ENCODE data around the gene ZYG11B.
"Not testable (repeated sequence)": the region's sequence is repeated elsewhere in the genome, so short reads cannot be mapped to it uniquely, and the experiment has no call there.

ZYG11B gene

DNA sequence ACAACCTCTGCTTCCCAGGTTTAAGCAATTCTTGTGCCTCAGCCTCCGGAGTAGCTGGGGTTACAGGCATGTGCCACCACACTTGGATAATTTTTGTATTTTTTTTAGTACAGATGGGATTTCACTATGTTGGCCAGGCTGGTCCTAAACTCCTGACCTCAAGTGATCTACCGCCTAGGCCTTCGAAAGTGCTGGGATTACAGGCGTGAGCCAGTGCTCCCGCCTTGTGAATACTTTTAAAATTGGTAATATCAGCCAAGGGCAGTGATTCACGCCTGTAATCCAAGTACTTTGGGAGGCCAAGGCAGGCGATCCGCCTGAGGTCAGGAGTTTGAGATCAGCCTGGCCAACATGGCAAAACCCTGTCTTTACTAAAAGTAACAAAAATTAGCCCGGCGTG, 33.7 kb downstream of the ZYG11B start:
- Histone ChIP-seq H3K36me3 (ENCODE audit: insufficient read depth, low read length) (no peaks in the 10 kb centered on the region), H3K9ac (ENCODE audit: insufficient read length) (no peak overlapping the region), H3K27ac (no peak overlapping the region), H3K4me3 (no peak overlapping the region), H3K9me3 (ENCODE audit: low read depth, low read length) (no peaks in the 10 kb centered on the region)
- no peak for DNase-seq (ENCODE audit: low read depth, low spot score)
- no peak for TF ChIP-seq POLR2AphosphoS5 (IDR thresholded peaks at IDR 0.05; ENCODE audit: borderline replicate concordance, low read depth, low read length)
- TF ChIP-seq EZH2 (IDR thresholded peaks at IDR 0.05), result no peak
- TF ChIP-seq FOXP2 (optimal IDR thresholded peaks at IDR 0.05; ENCODE audit: control extremely low read depth, extremely low read length, insufficient read depth), result no peak

DNA sequence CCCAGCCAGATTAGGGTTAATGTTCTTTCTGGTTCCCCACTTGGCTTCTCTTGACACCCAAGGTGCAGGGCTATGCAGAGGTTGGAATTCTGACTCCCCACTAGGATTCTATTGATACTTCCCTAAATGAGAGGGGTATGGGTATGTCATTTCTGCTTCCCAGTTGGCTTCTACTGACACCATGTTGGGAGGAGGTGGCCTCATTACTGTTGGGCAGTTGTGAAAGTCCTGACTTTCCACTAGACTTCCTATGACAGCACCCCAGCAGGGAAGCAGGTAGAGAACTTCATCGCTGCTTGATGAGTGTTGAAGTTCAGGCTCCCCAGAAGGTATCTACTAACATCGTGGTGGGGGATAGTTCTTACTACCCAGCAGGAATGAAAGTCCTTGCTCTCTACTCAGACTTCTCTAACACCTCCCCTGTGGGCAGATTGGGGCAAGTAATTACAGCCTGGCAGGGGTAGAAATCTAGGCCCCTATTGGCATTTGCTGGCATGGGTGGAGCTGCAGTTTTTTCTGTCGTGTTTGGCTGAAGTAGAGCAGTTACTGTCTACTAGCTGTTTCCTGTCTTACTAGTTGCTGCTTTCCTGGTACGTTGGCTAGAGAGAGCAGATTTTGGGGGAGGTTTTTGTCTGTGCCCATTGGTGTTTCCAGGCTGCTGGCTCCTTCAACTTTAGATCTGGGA, 41.5 kb downstream of the ZYG11B start:
- Histone ChIP-seq H3K4me3 (no peak overlapping the region), H3K36me3 (ENCODE audit: insufficient read depth, low read length) (no peaks in the 10 kb centered on the region), H3K27ac (no peak overlapping the region), H3K9me3 (ENCODE audit: low read depth, low read length) (no peaks in the 10 kb centered on the region), H3K9ac (ENCODE audit: insufficient read length) (no peak overlapping the region)
- DNase-seq (ENCODE audit: low read depth, low spot score), result no peak
- no peak for TF ChIP-seq FOXP2 (optimal IDR thresholded peaks at IDR 0.05; ENCODE audit: control extremely low read depth, extremely low read length, insufficient read depth)
- no peak for TF ChIP-seq EZH2 (IDR thresholded peaks at IDR 0.05)

DNA sequence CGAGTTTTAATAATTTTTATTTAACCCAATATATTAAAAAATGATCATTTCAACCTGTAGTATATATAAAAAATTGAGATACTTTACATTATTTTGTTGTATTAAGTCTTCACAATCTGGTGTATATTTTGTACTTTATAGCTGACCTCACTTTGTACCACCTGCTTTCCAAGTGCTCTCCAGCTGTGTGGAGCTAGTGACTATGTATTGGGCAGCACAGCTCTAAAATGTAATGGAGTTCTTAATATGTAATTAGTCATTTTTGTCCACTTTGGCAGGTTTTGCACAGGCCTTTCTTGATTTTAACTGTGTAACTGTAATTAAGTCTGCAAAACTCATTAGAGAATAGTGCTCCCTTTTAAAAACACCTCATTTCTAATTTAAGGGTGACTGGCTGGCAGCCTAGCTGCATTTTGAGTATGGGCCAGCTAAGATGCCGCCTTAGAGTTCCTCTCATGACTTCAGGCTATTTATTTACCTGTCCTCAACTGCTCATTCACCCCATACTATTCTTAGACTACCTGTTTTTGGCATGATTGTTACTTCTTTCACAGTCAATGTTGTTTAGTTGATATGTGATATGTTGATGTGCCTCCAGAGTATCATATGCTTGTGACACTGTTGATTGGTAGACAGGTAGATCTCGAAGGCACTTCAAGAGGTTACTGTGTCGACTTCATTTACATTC, 43.2 kb downstream of the ZYG11B start:
- H3K36me3 ChIP-seq (ENCODE audit: insufficient read depth, low read length), result no peaks in the 10 kb centered on the region
- no peak overlapping the region for H3K27ac ChIP-seq

DNA sequence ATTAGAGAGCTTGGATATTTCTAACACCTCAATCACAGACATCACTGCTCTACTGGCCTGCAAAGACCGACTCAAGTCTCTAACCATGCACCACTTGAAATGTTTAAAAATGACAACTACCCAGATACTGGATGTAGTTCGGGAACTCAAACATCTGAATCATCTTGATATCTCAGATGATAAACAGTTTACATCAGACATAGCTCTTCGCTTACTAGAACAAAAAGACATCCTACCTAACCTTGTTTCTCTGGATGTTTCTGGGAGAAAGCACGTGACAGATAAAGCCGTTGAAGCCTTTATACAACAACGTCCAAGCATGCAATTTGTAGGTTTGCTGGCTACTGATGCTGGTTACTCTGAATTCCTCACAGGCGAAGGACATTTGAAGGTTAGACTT, 45.1 kb downstream of the ZYG11B start:
- no peaks in the 10 kb centered on the region; the same call in 1 of the 2 replicates for H3K36me3 ChIP-seq (ENCODE audit: insufficient read depth, low read length)
- no peak for DNase-seq (ENCODE audit: low read depth, low spot score)
- no peak overlapping the region for H3K4me3 ChIP-seq
- no peak overlapping the region for H3K9ac ChIP-seq (ENCODE audit: insufficient read length)
- no peak overlapping the region for H3K27ac ChIP-seq
- TF ChIP-seq POLR2AphosphoS5 (IDR thresholded peaks at IDR 0.05; ENCODE audit: borderline replicate concordance, low read depth, low read length), result no peak
- no peak for TF ChIP-seq FOXP2 (optimal IDR thresholded peaks at IDR 0.05; ENCODE audit: control extremely low read depth, extremely low read length, insufficient read depth)
- no peak for TF ChIP-seq EZH2 (IDR thresholded peaks at IDR 0.05)
- no peaks in the 10 kb centered on the region for H3K9me3 ChIP-seq (ENCODE audit: low read depth, low read length)

More for the DNA sequence above, 43.2 kb downstream of the ZYG11B start:
- H3K9ac ChIP-seq (ENCODE audit: insufficient read length), result no peak overlapping the region
- H3K4me3 ChIP-seq, result no peak overlapping the region
- no peak for DNase-seq (ENCODE audit: low read depth, low spot score)
- TF ChIP-seq POLR2AphosphoS5 (IDR thresholded peaks at IDR 0.05; ENCODE audit: borderline replicate concordance, low read depth, low read length) (no peak), EZH2 (IDR thresholded peaks at IDR 0.05) (no peak), FOXP2 (optimal IDR thresholded peaks at IDR 0.05; ENCODE audit: control extremely low read depth, extremely low read length, insufficient read depth) (no peak)
- no peaks in the 10 kb centered on the region for H3K9me3 ChIP-seq (ENCODE audit: low read depth, low read length)

DNA sequence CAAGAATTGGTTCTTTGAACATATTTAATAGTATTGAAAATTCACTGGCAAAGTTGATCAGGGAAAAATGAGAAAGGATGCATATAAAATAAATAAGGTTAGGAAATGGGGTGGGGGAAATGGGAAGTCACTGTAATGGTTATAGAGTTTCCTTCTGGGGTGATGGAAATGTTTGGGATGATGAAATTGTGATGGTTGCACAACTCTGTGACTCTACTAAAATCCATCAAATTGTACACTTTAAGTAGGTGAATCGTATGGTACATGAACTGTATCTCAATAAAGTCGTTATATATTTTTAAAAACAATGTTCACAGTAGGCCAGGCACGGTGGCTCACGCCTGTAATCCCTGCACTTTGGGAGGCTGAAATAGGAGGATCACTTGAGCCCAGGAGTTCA, 59.9 kb downstream of the ZYG11B start:
- H3K36me3 ChIP-seq (ENCODE audit: insufficient read depth, low read length), result peaks cover 13% of the 10 kb centered on the region
- no peak overlapping the region for H3K4me3 ChIP-seq
- no peak overlapping the region for H3K27ac ChIP-seq
- no peak overlapping the region for H3K9ac ChIP-seq (ENCODE audit: insufficient read length)
- TF ChIP-seq EZH2 (IDR thresholded peaks at IDR 0.05) (no peak), POLR2AphosphoS5 (IDR thresholded peaks at IDR 0.05; ENCODE audit: borderline replicate concordance, low read depth, low read length) (no peak), FOXP2 (optimal IDR thresholded peaks at IDR 0.05; ENCODE audit: control extremely low read depth, extremely low read length, insufficient read depth) (no peak)
- H3K9me3 ChIP-seq (ENCODE audit: low read depth, low read length), result no peaks in the 10 kb centered on the region
- DNase-seq (ENCODE audit: low read depth, low spot score), result no peak

DNA sequence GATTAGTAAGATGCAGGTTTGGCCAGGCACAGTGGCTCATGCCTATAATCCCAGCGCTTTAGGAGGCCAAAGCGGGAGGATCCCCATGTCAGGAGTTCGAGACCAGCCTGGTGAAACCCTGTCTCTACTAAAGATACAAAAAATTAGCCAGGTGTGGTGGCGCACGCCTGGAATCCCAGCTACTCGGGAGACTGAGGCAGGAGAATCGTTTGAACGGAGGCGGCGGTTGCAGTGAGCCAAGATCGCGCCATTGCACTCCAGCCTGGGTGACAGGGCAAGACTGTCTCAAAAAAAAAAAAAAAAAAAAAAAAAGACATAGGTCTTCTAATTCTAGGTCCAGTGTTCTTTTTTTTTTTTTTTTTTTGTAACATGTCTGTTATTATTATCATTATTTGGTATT, 64.2 kb downstream of the ZYG11B start:
- not testable (repeated sequence) for H3K9ac ChIP-seq (ENCODE audit: insufficient read length)

DNA sequence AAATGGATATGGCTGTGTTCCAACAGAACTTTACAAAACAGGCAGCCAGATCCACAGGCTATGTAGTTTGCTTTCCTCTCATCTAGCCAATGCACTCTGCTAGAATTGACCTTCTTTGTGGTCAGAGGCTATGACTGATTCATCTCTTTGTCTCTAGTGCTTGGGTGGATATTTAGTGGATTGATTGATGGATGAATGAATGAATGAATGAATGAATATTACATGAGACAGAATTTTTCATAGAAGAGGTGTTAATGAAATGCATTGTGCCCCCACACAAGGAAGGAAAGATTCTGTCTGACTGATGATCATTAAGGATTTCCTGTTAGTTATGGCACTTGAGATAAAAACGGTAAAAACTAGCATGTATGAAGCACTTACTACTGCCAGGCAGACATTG, 65.8 kb downstream of the ZYG11B start:
- H3K27ac ChIP-seq, result no peak overlapping the region
- DNase-seq (ENCODE audit: low read depth, low spot score), result peak; percentile 5

More for the DNA sequence above, 64.2 kb downstream of the ZYG11B start:
- not testable (repeated sequence) for H3K9me3 ChIP-seq (ENCODE audit: low read depth, low read length); H3K27ac ChIP-seq; H3K36me3 ChIP-seq (ENCODE audit: insufficient read depth, low read length); H3K4me3 ChIP-seq; DNase-seq (ENCODE audit: low read depth, low spot score)

DNA sequence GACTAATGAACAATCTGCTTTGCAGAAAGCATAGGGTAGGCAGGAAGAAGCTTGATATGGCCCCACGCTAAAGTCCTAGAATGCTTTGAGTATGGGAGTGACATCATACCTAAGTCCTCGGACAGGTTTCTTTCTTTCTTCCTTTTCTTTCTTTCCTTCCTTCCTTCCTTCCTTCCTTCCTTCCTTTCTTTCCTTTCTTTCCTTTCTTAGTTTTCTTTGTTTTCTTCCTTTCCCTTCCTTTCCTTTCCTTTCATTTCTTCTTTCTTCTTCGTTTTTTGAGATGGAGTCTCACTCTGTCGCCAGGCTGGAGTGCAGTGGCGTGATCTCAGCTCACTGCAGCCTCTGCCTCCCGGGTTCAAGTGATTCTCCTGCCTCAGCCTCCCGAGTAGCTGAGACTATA, 67.5 kb downstream of the ZYG11B start:
- not testable (repeated sequence) for H3K9me3 ChIP-seq (ENCODE audit: low read depth, low read length); H3K4me3 ChIP-seq; H3K9ac ChIP-seq (ENCODE audit: insufficient read length); H3K36me3 ChIP-seq (ENCODE audit: insufficient read depth, low read length); DNase-seq (ENCODE audit: low read depth, low spot score); H3K27ac ChIP-seq

More for the DNA sequence above, 65.8 kb downstream of the ZYG11B start:
- Histone ChIP-seq H3K4me3 (no peak overlapping the region), H3K36me3 (ENCODE audit: insufficient read depth, low read length) (peaks cover 6% of the 10 kb centered on the region), H3K9me3 (ENCODE audit: low read depth, low read length) (no peaks in the 10 kb centered on the region), H3K9ac (ENCODE audit: insufficient read length) (no peak overlapping the region)
- TF ChIP-seq POLR2AphosphoS5 (IDR thresholded peaks at IDR 0.05; ENCODE audit: borderline replicate concordance, low read depth, low read length) (no peak), FOXP2 (optimal IDR thresholded peaks at IDR 0.05; ENCODE audit: control extremely low read depth, extremely low read length, insufficient read depth) (no peak), EZH2 (IDR thresholded peaks at IDR 0.05) (no peak)

DNA sequence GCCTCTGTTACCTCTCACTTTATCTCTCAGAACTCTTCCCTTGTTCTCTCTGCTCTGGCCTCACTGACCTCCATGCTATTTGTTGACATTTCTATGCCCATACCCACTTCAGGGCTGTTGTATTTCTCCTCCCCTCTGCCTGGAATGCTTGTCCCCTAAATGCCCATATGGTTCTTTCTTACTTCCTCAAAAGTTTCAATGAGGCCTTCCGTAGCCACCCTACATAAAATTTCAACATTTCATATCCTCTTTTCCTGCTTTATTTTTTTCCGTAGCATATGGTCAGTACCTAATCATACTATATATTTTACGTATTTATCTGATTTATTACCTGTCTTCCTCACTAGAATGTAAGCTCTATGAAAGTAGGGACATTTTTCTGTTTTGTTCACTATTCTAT, 69.2 kb downstream of the ZYG11B start:
- TF ChIP-seq EZH2 (IDR thresholded peaks at IDR 0.05), result no peak
- no peak for TF ChIP-seq POLR2AphosphoS5 (IDR thresholded peaks at IDR 0.05; ENCODE audit: borderline replicate concordance, low read depth, low read length)
- no peak for TF ChIP-seq FOXP2 (optimal IDR thresholded peaks at IDR 0.05; ENCODE audit: control extremely low read depth, extremely low read length, insufficient read depth)
- H3K9ac ChIP-seq (ENCODE audit: insufficient read length), result no peak overlapping the region
- H3K9me3 ChIP-seq (ENCODE audit: low read depth, low read length), result no peaks in the 10 kb centered on the region
- no peak overlapping the region for H3K27ac ChIP-seq
- DNase-seq (ENCODE audit: low read depth, low spot score), result no peak
- no peak overlapping the region for H3K4me3 ChIP-seq
- peaks cover 6% of the 10 kb centered on the region for H3K36me3 ChIP-seq (ENCODE audit: insufficient read depth, low read length)

All from SK-N-MC (cell line).